ENCODE results near the gene MBOAT2.

The MBOAT2 gene

DNA sequence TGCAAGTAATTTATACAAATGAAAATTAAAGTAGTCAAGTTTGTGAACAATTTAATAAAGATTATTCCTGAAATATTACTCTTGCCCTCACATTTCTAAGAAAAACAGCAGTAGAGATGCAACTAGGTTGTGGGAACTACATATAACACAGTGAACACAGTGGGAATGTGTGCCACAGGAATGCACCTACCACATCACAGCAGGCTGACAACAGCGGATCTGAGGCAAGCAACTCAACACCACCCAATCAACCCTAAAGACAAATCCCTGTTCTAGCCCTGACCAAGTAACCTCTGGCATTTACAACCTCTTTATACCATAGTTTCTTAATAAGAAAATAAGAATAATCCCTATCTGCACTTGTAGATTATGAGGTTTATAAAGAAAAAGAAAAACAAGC, 23.4 kb downstream of the MBOAT2 start:
- Histone ChIP-seq H3K27me3 (ENCODE audit: insufficient read depth, low read length, poor library complexity) (no peaks in the 10 kb centered on the region), H4K20me1 (ENCODE audit: insufficient read depth, low read length) (peaks cover 17% of the 10 kb centered on the region; the same call in 1 of the 2 replicates), H3K4me3 (ENCODE audit: low read depth in 1 of 2, low read length in 2 of 2) (no peak overlapping the region), H3K36me3 (ENCODE audit: insufficient read depth, low read length) (no peaks in the 10 kb centered on the region), H3K4me2 (ENCODE audit: insufficient read depth, low read length) (no peak overlapping the region), H3K9ac (ENCODE audit: low read depth, low read length) (no peak overlapping the region), H3K27ac (ENCODE audit: low read length) (no peak overlapping the region), H2AFZ (ENCODE audit: low read depth, low read length) (no peak overlapping the region), H3K4me1 (ENCODE audit: insufficient read depth, low read length) (no peaks in the 10 kb centered on the region), H3K79me2 (ENCODE audit: insufficient read depth, low read length) (peaks cover 74% of the 10 kb centered on the region), H3K9me3 (ENCODE audit: insufficient read depth, low read length, severe bottlenecking) (no peaks in the 10 kb centered on the region)
- DNase-seq (no peak), ATAC-seq (ENCODE audit: insufficient read depth, low read depth) (no peak)
- no peak for TF ChIP-seq EZH2 (IDR thresholded peaks at IDR 0.05; ENCODE audit: borderline replicate concordance, low read depth, low read length, severe bottlenecking)
- TF ChIP-seq CTCF (IDR thresholded peaks at IDR 0.05; ENCODE audit: borderline replicate concordance, extremely low read depth, low read length, poor library complexity, severe bottlenecking) = no peak

DNA sequence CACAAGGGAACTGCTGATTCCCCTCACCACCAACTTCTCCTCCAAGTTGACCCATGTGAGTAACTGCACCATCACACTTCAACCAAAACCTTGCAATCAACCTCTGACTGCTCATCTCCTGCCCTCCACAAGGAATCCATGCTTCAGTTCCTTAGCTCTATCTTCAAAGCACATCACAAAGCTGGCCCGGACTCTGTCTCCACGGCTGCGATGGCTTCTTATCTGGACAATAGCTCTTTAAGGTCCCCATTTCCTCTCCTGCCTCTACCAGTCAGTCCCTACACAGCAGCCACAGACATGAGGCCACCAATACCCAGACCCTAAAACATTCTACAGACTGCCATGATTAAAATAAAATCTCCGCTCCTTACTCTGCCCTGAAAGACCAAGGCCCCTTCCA, 25.7 kb downstream of the MBOAT2 start:
- no peak overlapping the region for H3K9ac ChIP-seq (ENCODE audit: low read depth, low read length)
- TF ChIP-seq EZH2 (IDR thresholded peaks at IDR 0.05; ENCODE audit: borderline replicate concordance, low read depth, low read length, severe bottlenecking) = no peak
- no peak for TF ChIP-seq CTCF (IDR thresholded peaks at IDR 0.05; ENCODE audit: borderline replicate concordance, extremely low read depth, low read length, poor library complexity, severe bottlenecking)
- no peaks in the 10 kb centered on the region for H3K27me3 ChIP-seq (ENCODE audit: insufficient read depth, low read length, poor library complexity)
- H3K79me2 ChIP-seq (ENCODE audit: insufficient read depth, low read length) = peaks cover 79% of the 10 kb centered on the region
- no peak overlapping the region for H3K27ac ChIP-seq (ENCODE audit: low read length)
- H2AFZ ChIP-seq (ENCODE audit: low read depth, low read length) = no peak overlapping the region
- H3K36me3 ChIP-seq (ENCODE audit: insufficient read depth, low read length) = no peaks in the 10 kb centered on the region
- no peak for ATAC-seq (ENCODE audit: insufficient read depth, low read depth)
- H3K9me3 ChIP-seq (ENCODE audit: insufficient read depth, low read length, severe bottlenecking) = no peaks in the 10 kb centered on the region
- no peak overlapping the region for H3K4me2 ChIP-seq (ENCODE audit: insufficient read depth, low read length)
- H4K20me1 ChIP-seq (ENCODE audit: insufficient read depth, low read length) = peaks cover 19% of the 10 kb centered on the region; the same call in 1 of the 2 replicates
- DNase-seq = no peak
- H3K4me3 ChIP-seq (ENCODE audit: low read depth in 1 of 2, low read length in 2 of 2) = no peak overlapping the region
- H3K4me1 ChIP-seq (ENCODE audit: insufficient read depth, low read length) = no peaks in the 10 kb centered on the region

GRCh38 chr2:8976442-8977259, 26.8 kb downstream of the MBOAT2 start:
- DNase-seq (no peak), ATAC-seq (ENCODE audit: insufficient read depth, low read depth) (no peak)
- Histone ChIP-seq H3K79me2 (ENCODE audit: insufficient read depth, low read length) (peaks cover 69% of the 10 kb centered on the region), H4K20me1 (ENCODE audit: insufficient read depth, low read length) (peaks cover 19% of the 10 kb centered on the region; the same call in 1 of the 2 replicates), H2AFZ (ENCODE audit: low read depth, low read length) (no peak overlapping the region), H3K9me3 (ENCODE audit: insufficient read depth, low read length, severe bottlenecking) (no peaks in the 10 kb centered on the region), H3K27ac (ENCODE audit: low read length) (no peak overlapping the region), H3K27me3 (ENCODE audit: insufficient read depth, low read length, poor library complexity) (no peaks in the 10 kb centered on the region), H3K4me2 (ENCODE audit: insufficient read depth, low read length) (no peak overlapping the region), H3K4me1 (ENCODE audit: insufficient read depth, low read length) (no peaks in the 10 kb centered on the region), H3K36me3 (ENCODE audit: insufficient read depth, low read length) (no peaks in the 10 kb centered on the region), H3K4me3 (ENCODE audit: low read depth in 1 of 2, low read length in 2 of 2) (no peak overlapping the region), H3K9ac (ENCODE audit: low read depth, low read length) (no peak overlapping the region)
- no peak for TF ChIP-seq CTCF (IDR thresholded peaks at IDR 0.05; ENCODE audit: borderline replicate concordance, extremely low read depth, low read length, poor library complexity, severe bottlenecking)
- TF ChIP-seq EZH2 (IDR thresholded peaks at IDR 0.05; ENCODE audit: borderline replicate concordance, low read depth, low read length, severe bottlenecking) = no peak
